ENCODE results near the gene ASTN2. TPM values are rescaled to one million over a fixed set of nuclear protein-coding genes. Genes with fewer than 3 reads are reported as not detected.

The ASTN2 gene
- total RNA-seq, 2 experiments from 2014 or later = 1.7 to 4.2 TPM

- Histone ChIP-seq H3K9me3 (ENCODE audit: low read length) (no peaks in the 10 kb centered on the region), H4K20me1 (ENCODE audit: insufficient read depth, low read length) (no peaks in the 10 kb centered on the region), H3K27ac (ENCODE audit: low read depth, low read length, poor library complexity, severe bottlenecking) (no peak overlapping the region), H3K36me3 (ENCODE audit: insufficient read depth, low read length) (no peaks in the 10 kb centered on the region), H3K4me1 (ENCODE audit: insufficient read depth, low read length, poor library complexity, severe bottlenecking) (no peaks in the 10 kb centered on the region), H3K4me2 (ENCODE audit: low read length) (no peak overlapping the region), H3K9me2 (ENCODE audit: insufficient read depth, low read length) (no peaks in the 10 kb centered on the region), H3K4me3 (ENCODE audit: low read depth, low read length, poor library complexity, severe bottlenecking) (no peak overlapping the region), H2AFZ (ENCODE audit: low read length) (no peak overlapping the region), H3K79me2 (ENCODE audit: insufficient read depth, low read depth, low read length) (no peaks in the 10 kb centered on the region)
- DNase-seq (ENCODE audit: low spot score) = no peak
- ChIA-PET CTCF (ENCODE audit: unreplicated experiment) (no interaction called here), POLR2A (interaction anchor here (0.5 kb wide), 1 partner anchor 28 kb away, joined by 4 read pairs; no protein-coding TSS in a partner anchor)
- no peak for TF ChIP-seq EZH2phosphoT487 (IDR thresholded peaks at IDR 0.05; ENCODE audit: borderline replicate concordance, low read depth, low read length)
- BruUV-seq (replicated peaks) = no TSS peak
- intact Hi-C loops (cut with micrococcal nuclease; ENCODE audit: unreplicated experiment) = no loop called here
These were observed 36.5 kb upstream of the ASTN2 start for GRCh38 chr9:117451311-117451710.

GRCh38 chr9:117448066-117448465, 33.2 kb upstream of the ASTN2 start:
- no peak for DNase-seq (ENCODE audit: low spot score)
- ChIA-PET POLR2A (no interaction called here), CTCF (ENCODE audit: unreplicated experiment) (no interaction called here)
- Histone ChIP-seq H3K4me2 (ENCODE audit: low read length) (no peak overlapping the region), H3K4me1 (ENCODE audit: insufficient read depth, low read length, poor library complexity, severe bottlenecking) (no peaks in the 10 kb centered on the region), H3K9me3 (ENCODE audit: low read length) (no peaks in the 10 kb centered on the region), H3K36me3 (ENCODE audit: insufficient read depth, low read length) (no peaks in the 10 kb centered on the region), H2AFZ (ENCODE audit: low read length) (no peak overlapping the region), H3K79me2 (ENCODE audit: insufficient read depth, low read depth, low read length) (no peaks in the 10 kb centered on the region), H3K27ac (ENCODE audit: low read depth, low read length, poor library complexity, severe bottlenecking) (no peak overlapping the region), H3K9me2 (ENCODE audit: insufficient read depth, low read length) (no peaks in the 10 kb centered on the region), H3K4me3 (ENCODE audit: low read depth, low read length, poor library complexity, severe bottlenecking) (no peak overlapping the region), H4K20me1 (ENCODE audit: insufficient read depth, low read length) (no peaks in the 10 kb centered on the region)
- TF ChIP-seq EZH2phosphoT487 (IDR thresholded peaks at IDR 0.05; ENCODE audit: borderline replicate concordance, low read depth, low read length) (no peak), CTCF (conservative IDR thresholded peaks at IDR 0.05; ENCODE audit: low read length) (no peak; the same call in 1 of the 2 replicates)
- intact Hi-C loops (cut with micrococcal nuclease; ENCODE audit: unreplicated experiment) = no loop called here
- no TSS peak for BruUV-seq (replicated peaks)

- H3K9me3 ChIP-seq (ENCODE audit: low read length) = no peaks in the 10 kb centered on the region
- H3K36me3 ChIP-seq (ENCODE audit: insufficient read depth, low read length) = no peaks in the 10 kb centered on the region
- intact Hi-C loops (cut with micrococcal nuclease; ENCODE audit: unreplicated experiment) = no loop called here
- H3K27ac ChIP-seq (ENCODE audit: low read depth, low read length, poor library complexity, severe bottlenecking) = no peak overlapping the region
- DNase-seq (ENCODE audit: low spot score) = no peak
- H3K4me3 ChIP-seq (ENCODE audit: low read depth, low read length, poor library complexity, severe bottlenecking) = no peak overlapping the region
- no peaks in the 10 kb centered on the region for H3K9me2 ChIP-seq (ENCODE audit: insufficient read depth, low read length)
- POLR2A ChIA-PET = no interaction called here
- H2AFZ ChIP-seq (ENCODE audit: low read length) = no peak overlapping the region
- no peaks in the 10 kb centered on the region for H4K20me1 ChIP-seq (ENCODE audit: insufficient read depth, low read length)
- no peaks in the 10 kb centered on the region for H3K4me1 ChIP-seq (ENCODE audit: insufficient read depth, low read length, poor library complexity, severe bottlenecking)
- H3K79me2 ChIP-seq (ENCODE audit: insufficient read depth, low read depth, low read length) = no peaks in the 10 kb centered on the region
- no peak overlapping the region for H3K4me2 ChIP-seq (ENCODE audit: low read length)
- no TSS peak for BruUV-seq (replicated peaks)
- CTCF ChIA-PET (ENCODE audit: unreplicated experiment) = no interaction called here
- TF ChIP-seq CTCF (conservative IDR thresholded peaks at IDR 0.05; ENCODE audit: low read length) (no peak), EZH2phosphoT487 (IDR thresholded peaks at IDR 0.05; ENCODE audit: borderline replicate concordance, low read depth, low read length) (no peak)
These were observed 30.8 kb upstream of the ASTN2 start for GRCh38 chr9:117445631-117446030.
